DOHH2 (cell line): ENCODE data around the gene COL23A1.

Experiments
- H3F3A ChIP-seq: fragments of 200-600 bp; sonication (generic), shearing (Covaris generic); 2 replicates; pipeline ENCODE4 v1.6.0; 2016; ENCODE audit warnings: antibody characterized with exemption, mild to moderate bottlenecking; ENCODE audit not compliant: control insufficient read depth, insufficient read depth
- H3K27ac ChIP-seq: fragments of 200-600 bp; sonication (generic); 2 replicates; pipeline ENCODE4 v1.5.1; 2014; ENCODE audit warnings: low read depth, mild to moderate bottlenecking, low read length, moderate library complexity
- H3K27me3 ChIP-seq: fragments of 200-600 bp; sonication (generic); 2 replicates; pipeline ENCODE4 v1.6.1; 2014; ENCODE audit warnings: mild to moderate bottlenecking, low read length, mixed read lengths; ENCODE audit not compliant: control insufficient read depth
- H3K36me3 ChIP-seq: fragments of 200-600 bp; sonication (generic); 2 replicates; pipeline ENCODE4 v1.6.1; 2014; ENCODE audit warnings: mild to moderate bottlenecking, low read length, moderate library complexity, mixed read lengths; ENCODE audit not compliant: control insufficient read depth
- H3K4me1 ChIP-seq: fragments of 200-600 bp; sonication (generic); 2 replicates; pipeline ENCODE4 v1.6.1; 2014; ENCODE audit warnings: mild to moderate bottlenecking, low read length, mixed read lengths; ENCODE audit not compliant: control insufficient read depth
- H3K4me2 ChIP-seq: fragments of 200-600 bp; sonication (generic); 2 replicates; pipeline ENCODE4 v1.6.0; 2014; ENCODE audit warnings: mild to moderate bottlenecking, low read length, moderate library complexity
- H3K4me3 ChIP-seq: fragments of 200-600 bp; sonication (generic); 2 replicates; pipeline ENCODE4 v1.5.1; 2014; ENCODE audit warnings: mild to moderate bottlenecking, low read length, mixed read lengths
- H3K79me2 ChIP-seq: fragments of 200-600 bp; sonication (generic); 2 replicates; pipeline ENCODE4 v1.6.1; 2014; ENCODE audit warnings: mild to moderate bottlenecking, low read length, mixed read lengths; ENCODE audit not compliant: control insufficient read depth
- H3K9me2 ChIP-seq: fragments of 200-600 bp; sonication (generic); replicated peaks from 2 replicates; pipeline ENCODE4 v1.6.1; 2014; ENCODE audit warnings: mild to moderate bottlenecking, low read length, mixed read lengths; ENCODE audit not compliant: control insufficient read depth
- H3K9me3 ChIP-seq: fragments of 200-600 bp; sonication (generic); 2 replicates; pipeline ENCODE4 v1.6.1; 2014; ENCODE audit warnings: antibody characterized with exemption, low read length, mixed read lengths; ENCODE audit not compliant: control insufficient read depth, insufficient read depth
- H4K20me1 ChIP-seq: fragments of 200-600 bp; sonication (generic); 2 replicates; pipeline ENCODE4 v1.6.0; 2014; ENCODE audit warnings: low read depth, mild to moderate bottlenecking, antibody characterized with exemption, low read length, moderate library complexity; ENCODE audit not compliant: control insufficient read depth, insufficient read depth
- EZH2phosphoT487 ChIP-seq: fragments of 200-600 bp; sonication (generic); IDR thresholded peaks from 2 replicates; pipeline ENCODE4 v1.6.1; 2017; ENCODE audit warnings: borderline replicate concordance, mild to moderate bottlenecking, antibody characterized with exemption, low read length, moderate library complexity, mixed read lengths
- TF ChIP-seq, protein P1 (sequence below): fragments of 200-600 bp; sonication (generic); IDR thresholded peaks from one replicate; pipeline ENCODE4 v1.5.1; 2014; ENCODE audit warnings: antibody characterized with exemption, mild to moderate bottlenecking, low read depth, low read length; ENCODE audit not compliant: poor library complexity, severe bottlenecking

COL23A1 gene

GRCh38 chr5:178460598-178460997 is 129.6 kb downstream of the COL23A1 start:
- Histone ChIP-seq H3K79me2 (no peaks in the 10 kb centered on the region), H3K4me1 (no peaks in the 10 kb centered on the region), H3K36me3 (no peaks in the 10 kb centered on the region), H3K4me2 (no peak overlapping the region), H3K4me3 (no peak overlapping the region), H3K27ac (no peak overlapping the region), H3F3A (no peaks in the 10 kb centered on the region), H3K9me2 (no peaks in the 10 kb centered on the region), H4K20me1 (no peaks in the 10 kb centered on the region), H3K9me3 (no peaks in the 10 kb centered on the region), H3K27me3 (no peaks in the 10 kb centered on the region)
- TF ChIP-seq, protein P1, sequence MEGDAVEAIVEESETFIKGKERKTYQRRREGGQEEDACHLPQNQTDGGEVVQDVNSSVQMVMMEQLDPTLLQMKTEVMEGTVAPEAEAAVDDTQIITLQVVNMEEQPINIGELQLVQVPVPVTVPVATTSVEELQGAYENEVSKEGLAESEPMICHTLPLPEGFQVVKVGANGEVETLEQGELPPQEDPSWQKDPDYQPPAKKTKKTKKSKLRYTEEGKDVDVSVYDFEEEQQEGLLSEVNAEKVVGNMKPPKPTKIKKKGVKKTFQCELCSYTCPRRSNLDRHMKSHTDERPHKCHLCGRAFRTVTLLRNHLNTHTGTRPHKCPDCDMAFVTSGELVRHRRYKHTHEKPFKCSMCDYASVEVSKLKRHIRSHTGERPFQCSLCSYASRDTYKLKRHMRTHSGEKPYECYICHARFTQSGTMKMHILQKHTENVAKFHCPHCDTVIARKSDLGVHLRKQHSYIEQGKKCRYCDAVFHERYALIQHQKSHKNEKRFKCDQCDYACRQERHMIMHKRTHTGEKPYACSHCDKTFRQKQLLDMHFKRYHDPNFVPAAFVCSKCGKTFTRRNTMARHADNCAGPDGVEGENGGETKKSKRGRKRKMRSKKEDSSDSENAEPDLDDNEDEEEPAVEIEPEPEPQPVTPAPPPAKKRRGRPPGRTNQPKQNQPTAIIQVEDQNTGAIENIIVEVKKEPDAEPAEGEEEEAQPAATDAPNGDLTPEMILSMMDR, result no peak
- TF ChIP-seq EZH2phosphoT487, result no peak

DNA sequence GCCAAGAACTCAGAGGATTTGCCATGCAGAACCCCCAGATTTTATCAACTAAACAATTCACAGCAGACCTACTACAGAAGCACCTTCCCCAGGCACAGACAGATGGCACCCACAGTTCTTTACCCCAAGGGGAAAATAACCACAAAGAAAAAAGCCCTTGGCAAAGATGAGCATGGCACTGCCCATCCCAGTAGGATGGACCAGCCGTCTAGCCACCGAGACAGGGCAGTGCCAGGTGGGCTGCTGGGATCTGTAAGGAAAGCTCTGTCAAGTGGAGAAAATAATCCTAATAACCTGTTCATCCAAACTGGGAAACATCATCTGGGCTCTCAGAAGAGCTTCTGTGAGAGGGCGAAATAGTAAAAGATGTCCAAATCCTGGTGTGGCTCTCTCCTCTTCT is 130.0 kb downstream of the COL23A1 start:
- TF ChIP-seq, protein P1, result no peak
- no peak for TF ChIP-seq EZH2phosphoT487
- Histone ChIP-seq H3K36me3 (no peaks in the 10 kb centered on the region), H4K20me1 (no peaks in the 10 kb centered on the region), H3K4me2 (no peak overlapping the region), H3K79me2 (no peaks in the 10 kb centered on the region), H3F3A (no peaks in the 10 kb centered on the region), H3K9me2 (no peaks in the 10 kb centered on the region), H3K4me3 (no peak overlapping the region), H3K27ac (no peak overlapping the region), H3K9me3 (no peaks in the 10 kb centered on the region), H3K4me1 (no peaks in the 10 kb centered on the region), H3K27me3 (no peaks in the 10 kb centered on the region)

DNA sequence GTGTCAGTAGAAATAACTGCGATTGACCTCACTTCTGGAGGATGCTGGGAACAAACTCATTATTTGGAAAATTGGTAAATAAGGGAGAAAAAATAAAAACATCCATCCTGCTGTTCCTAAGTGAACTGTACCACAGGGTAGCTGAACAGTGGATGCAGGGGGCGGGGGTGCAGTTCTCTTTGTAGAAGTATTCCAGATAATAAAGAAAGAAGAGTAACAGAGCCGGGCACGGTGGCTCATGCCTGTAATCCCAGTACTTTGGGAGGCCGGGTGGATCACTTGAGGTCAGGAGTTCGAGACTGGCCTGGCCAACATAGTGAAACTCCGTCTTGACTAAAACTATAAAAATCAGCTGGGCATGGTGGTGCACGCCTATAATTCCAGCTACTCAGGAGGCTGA is 132.1 kb downstream of the COL23A1 start:
- no peaks in the 10 kb centered on the region for H3K9me2 ChIP-seq
- no peaks in the 10 kb centered on the region for H3K36me3 ChIP-seq
- H3K4me3 ChIP-seq, result no peak overlapping the region
- H3K79me2 ChIP-seq, result no peaks in the 10 kb centered on the region
- H3K4me1 ChIP-seq, result no peaks in the 10 kb centered on the region
- no peak for TF ChIP-seq EZH2phosphoT487
- TF ChIP-seq, protein P1, result no peak
- H4K20me1 ChIP-seq, result no peaks in the 10 kb centered on the region
- H3K27me3 ChIP-seq, result peaks cover 2% of the 10 kb centered on the region; the same call in 1 of the 2 replicates
- H3K4me2 ChIP-seq, result no peak overlapping the region
- no peak overlapping the region for H3K27ac ChIP-seq
- H3K9me3 ChIP-seq, result no peaks in the 10 kb centered on the region
- H3F3A ChIP-seq, result no peaks in the 10 kb centered on the region
